Measurements from ENCODE around the gene RBM47.

The RBM47 gene

GRCh38 chr4:40623707-40624106 lies 6.0 kb downstream of the RBM47 start:
- DNase-seq (ENCODE audit: low spot score): no peak

GRCh38 chr4:40622913-40623312 lies 6.8 kb downstream of the RBM47 start:
- DNase-seq (ENCODE audit: low spot score): no peak

DNA sequence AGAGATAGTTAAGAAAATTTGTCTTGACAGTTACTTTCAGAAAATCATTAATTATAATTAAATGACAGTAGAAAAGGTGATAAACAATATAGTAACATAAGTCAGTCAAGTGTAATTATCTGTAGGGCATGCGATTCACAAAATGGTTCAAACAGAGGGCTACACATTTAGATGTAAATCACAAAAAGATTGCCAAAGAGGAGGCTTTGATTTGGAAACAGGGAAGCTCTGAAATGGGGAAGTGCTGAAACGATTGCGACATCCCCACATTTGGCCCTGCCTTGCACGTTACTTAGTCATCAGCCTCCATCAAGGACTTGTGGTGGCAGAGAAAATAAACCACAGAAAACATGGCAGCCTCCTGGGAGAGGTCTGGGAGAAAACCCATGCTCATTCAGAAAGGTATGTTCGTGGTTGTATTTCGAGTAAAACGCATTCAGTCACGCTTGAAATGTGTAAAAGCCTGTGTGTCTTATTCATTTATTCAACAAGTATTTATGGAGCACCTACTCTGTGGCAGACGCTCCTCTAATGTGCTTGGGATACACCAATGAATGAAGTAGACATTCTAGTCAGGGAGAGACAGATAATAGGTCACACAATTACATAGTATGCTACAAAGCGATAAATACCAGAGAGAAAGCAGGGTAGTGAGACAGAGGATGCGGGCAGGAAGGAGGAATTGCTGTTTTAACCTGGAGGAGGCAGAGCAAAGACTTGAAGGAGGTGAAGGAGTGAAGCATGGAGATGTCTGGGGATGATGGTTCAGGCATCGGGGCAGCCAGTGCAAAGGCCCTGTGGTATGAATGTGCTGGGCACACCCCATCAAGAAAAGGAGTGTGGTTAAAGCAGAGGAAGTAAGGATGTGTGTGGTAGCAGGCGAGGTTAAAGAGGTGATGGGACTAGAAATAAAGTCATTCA lies 7.8 kb downstream of the RBM47 start:
- DNase-seq (ENCODE audit: low spot score): peak; percentile 65

DNA sequence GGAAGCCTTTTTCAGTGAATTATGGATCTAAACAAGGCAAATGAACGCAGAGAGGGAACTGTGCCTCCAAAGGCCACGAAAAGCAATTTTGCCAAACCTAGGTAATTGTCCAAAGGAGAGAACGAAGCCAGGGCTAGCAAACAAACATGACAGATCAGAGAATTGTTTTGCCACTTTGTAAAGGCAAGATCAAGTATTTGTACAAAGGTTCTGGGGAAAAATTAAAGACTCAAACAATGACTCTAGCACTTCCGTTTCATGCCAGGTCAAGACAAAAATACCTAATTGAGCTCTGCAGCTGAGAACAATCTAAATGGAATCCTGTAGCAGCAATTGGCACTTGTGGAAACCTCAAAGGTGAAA lies 8.5 kb downstream of the RBM47 start:
- no peak for DNase-seq (ENCODE audit: low spot score)

DNA sequence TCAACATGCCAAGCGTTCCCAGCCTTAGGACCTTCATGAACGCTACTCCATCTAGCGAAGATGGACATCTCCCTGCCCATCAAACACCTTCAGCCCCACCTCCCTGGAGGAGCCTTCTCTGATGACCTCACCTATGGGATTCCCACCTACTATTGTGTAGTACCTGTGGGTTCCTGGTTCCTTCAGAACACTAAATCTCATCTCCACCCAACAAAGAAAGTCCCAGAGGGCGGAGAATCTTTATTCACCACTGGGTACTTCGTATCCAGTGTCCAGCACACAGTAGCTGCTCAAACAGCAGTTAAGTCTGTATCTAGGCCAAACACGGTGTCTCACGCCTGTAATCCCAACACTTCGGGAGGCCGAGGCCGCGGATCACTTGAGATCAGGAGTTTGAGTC lies 10.1 kb downstream of the RBM47 start:
- no peak for DNase-seq (ENCODE audit: low spot score)

DNA sequence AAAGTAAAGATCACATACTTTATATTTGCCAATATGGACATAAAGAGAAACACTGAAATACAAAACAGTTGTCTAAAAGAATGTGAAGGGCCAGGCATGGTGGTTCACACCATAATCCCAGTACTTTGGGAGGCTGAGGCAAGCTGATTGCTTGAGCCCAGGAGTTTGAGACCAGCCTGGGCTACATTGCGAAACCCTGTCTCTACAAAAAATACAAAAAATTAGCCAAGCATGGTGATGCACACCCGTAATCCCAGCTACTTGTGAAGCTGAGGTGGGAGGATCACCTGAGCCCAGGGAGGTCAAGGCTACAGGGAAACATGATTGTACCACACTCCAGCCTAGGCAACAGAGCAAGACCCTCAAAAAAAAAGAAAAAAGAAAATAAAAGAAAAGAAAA lies 11.8 kb downstream of the RBM47 start:
- no peak for DNase-seq (ENCODE audit: low spot score)

DNA sequence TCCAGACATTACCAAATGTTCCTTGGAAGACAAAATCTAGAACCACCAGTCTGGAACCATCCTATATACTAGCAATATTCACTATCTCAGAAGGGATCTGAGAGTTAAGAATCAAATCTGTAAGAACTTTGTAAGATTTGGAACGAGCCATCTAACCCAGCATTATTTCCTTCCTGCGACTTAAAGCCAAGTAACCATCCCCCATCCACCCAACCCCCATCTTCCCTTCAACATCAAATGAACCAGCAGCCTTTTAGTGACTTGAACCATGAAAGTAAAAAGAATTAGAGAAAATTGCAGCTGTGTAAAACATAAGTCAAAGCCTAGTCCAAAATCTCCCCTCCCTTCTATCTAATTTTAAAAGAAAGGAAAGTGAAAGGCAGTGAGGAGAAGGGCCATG lies 15.6 kb downstream of the RBM47 start:
- no peak for DNase-seq (ENCODE audit: low spot score)

- no peak for DNase-seq (ENCODE audit: low spot score)
Observed at GRCh38 chr4:40613456-40613855, 16.2 kb downstream of the RBM47 start.

GRCh38 chr4:40612831-40613230 lies 16.8 kb downstream of the RBM47 start:
- no peak for DNase-seq (ENCODE audit: low spot score)

- DNase-seq (ENCODE audit: low spot score): no peak
Observed at GRCh38 chr4:40612283-40612682, 17.4 kb downstream of the RBM47 start.

GRCh38 chr4:40608628-40609027 lies 21.0 kb downstream of the RBM47 start:
- no peak for DNase-seq (ENCODE audit: low spot score)

DNA sequence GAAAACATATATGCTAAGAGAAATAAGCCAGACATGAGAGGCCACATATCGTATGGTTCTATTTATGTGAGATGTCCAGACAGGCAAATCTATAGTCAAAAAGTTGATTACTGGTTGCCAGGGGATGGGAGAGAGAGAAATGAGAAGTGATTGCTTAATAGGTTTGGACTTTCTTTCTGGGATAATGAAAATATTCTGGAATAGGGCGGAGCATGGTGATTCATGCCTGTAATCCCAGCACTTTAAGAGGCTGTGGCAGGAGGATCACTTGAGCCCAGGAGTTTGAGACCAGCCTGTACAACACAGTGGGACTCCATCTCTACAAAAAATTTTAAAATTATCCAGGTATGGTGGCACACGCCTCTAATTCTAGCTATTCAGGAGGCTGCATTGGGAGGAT lies 22.4 kb downstream of the RBM47 start:
- DNase-seq (ENCODE audit: low spot score): no peak

DNA sequence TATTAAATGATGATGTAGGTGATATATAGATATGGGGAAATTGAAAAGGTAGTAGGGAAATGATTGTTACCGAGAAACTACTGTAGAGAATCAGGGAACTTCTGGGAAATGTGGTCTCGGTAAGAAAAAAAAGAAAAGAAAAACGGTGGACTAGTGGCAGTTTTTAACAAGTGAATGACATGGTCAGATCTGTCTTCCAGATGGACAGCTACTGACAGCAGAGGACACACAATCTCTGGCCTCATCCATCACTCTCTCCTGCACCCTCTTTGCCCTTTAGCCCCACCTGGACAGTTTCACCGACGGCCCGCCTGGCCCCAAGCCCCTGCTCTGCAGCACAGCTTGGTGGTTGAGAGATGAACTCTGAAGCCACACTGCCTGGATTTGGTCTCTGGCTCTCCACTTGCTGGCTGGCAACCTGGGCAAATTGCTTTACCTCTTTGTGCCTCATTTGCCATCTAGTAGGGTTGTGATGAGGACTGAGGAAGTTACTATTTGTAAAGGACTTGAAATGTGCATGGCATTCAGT lies 23.4 kb downstream of the RBM47 start:
- no peak for DNase-seq (ENCODE audit: low spot score)

- DNase-seq (ENCODE audit: low spot score): no peak
Observed at GRCh38 chr4:40603281-40603680, 26.4 kb downstream of the RBM47 start.

DNA sequence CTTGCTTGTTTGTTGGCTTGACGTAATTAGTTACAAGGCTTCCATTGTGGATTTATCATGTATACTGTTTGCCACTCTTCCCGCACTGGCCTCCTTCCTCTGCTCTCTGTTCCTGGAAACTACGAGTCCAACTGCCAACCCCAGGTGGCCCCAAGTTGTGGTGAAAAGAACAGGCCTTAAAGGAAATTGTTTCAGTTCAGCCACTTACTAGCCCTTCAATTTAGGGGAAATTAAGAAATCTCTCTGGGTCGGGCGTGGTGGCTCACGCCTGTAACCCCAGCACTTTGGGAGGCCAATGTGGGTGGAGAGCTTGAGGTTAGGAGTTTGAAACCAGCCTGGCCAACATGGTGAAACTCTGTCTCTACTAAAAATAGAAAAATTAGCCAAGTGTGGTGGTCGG lies 28.0 kb downstream of the RBM47 start:
- no peak for DNase-seq (ENCODE audit: low spot score)

GRCh38 chr4:40600850-40601249 lies 28.8 kb downstream of the RBM47 start:
- peak; percentile 21 for DNase-seq (ENCODE audit: low spot score)

- DNase-seq (ENCODE audit: low spot score): no peak
Observed at GRCh38 chr4:40599431-40599830, 30.2 kb downstream of the RBM47 start.

DNA sequence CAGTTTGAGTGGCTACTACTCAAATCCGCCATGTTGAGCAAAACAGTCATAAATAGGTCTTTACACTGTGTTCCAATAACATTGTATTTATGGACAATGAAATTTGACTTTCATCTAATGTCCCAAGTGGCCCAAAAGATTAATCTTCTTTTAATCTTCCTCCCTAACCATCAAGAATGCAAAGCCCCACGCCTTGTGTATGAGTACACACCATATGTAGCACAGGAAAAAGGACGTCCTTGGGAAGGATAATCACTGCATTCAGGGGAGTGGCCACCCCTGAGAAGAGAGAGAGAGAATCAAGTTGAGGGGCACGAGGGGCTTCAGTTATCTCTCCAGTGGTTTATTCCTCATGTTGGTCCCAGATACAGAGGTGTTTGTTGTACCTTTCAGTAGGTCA lies 33.1 kb downstream of the RBM47 start:
- DNase-seq (ENCODE audit: low spot score): no peak

DNA sequence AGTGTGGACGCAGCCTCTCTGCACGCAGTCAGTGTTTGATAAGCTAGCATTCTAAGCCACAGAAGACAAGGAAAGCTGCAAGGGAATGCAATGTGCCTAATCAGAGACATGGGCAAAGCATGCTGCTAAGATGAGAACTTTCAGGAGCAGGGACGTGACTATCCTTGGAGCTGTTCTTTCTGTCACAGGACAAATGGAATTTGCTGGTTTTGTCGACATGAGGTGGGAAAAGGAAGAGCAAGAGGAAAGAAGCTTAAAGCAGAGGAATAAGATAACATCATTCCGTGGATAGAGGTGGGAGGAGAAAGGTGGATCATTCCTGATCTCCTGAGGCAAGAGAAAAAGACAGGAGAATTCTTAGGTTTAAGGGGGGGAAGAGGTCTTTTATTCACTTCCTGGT lies 33.7 kb downstream of the RBM47 start:
- no peak for DNase-seq (ENCODE audit: low spot score)

DNA sequence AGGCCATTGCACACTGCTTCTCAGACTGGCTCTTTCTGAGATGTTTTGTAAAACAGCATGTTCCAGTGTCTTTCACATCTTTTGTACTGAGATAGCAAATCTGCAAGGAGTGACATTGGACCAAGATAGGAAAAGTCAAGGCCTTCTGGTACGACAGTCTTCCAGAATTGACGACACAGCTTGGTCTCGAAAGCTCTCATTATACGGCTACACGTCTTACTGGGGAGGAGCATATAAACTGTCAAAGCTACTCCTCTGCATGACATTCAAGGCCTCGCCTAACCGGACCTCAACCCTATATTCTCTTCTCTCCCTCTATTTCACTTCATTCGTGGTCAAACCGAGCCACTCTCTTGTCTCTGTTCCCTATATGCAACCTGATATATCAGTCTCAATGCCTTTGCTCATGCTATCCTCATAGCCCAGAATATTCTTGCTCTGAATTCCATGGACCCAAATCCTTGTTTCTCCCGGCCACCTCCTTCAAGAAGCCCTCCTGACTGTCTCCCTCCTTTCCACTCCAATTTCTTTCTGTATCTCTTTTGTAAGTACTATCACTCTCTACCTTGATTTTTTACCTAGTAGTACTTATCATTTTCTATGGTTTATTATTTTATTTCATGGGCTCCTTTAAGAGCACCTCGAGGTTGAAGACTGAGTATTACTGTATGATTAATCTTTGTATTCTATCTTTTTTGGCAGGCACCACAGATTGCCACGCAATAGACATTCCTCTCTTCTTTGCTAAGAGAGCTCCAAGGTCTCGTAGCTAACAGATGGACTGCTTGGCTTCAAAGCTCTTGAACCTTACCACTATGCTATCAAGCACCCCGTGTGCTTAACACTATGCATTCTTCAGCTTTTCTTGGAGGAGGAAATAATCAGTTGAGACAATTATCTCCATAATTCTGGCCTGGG lies 35.1 kb downstream of the RBM47 start:
- no peak for DNase-seq (ENCODE audit: low spot score)

DNA sequence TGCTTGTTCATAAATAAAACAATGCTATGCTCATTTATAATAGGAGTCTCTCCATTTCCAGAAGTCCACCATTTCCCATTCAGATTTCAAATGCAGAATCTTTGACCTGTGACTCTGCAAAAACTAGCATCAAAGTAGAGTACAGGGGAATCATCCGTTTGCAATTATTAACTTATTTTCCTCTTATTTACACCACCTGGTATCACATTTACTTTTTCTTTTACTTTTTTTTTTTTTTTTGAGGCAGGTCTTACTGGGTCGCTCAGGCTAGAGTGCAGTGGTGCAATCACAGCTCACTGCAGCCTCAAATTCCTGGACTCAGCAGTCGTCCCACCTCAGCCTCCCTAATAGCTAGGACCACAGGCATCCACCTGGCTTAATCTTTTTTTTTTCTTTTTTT lies 37.6 kb downstream of the RBM47 start:
- DNase-seq (ENCODE audit: low spot score): no peak

GRCh38 chr4:40587826-40588225 lies 41.8 kb downstream of the RBM47 start:
- no peak for DNase-seq (ENCODE audit: low spot score)

GRCh38 chr4:40587351-40587750 lies 42.3 kb downstream of the RBM47 start:
- no peak for DNase-seq (ENCODE audit: low spot score)
